Fibroblast of lung (primary cell): ENCODE data around the gene IQSEC2.

Source experiments
- CTCF ChIP-seq, 2 donors: IDR thresholded peaks in 1 of 2; conservative IDR thresholded peaks in 1 of 2; 1 replicate in 1 of 2; 2 replicates in 1 of 2; pipeline ENCODE4 v1.5.1; 2011 to 2012; ENCODE audit warnings: low read length in 2 of 2, control low read depth in 1 of 2, inconsistent platforms in 1 of 2, low read depth in 1 of 2, mild to moderate bottlenecking in 1 of 2
- EZH2 ChIP-seq: IDR thresholded peaks from 2 replicates; pipeline ENCODE4 v1.5.1; 2012; ENCODE audit warnings: low read length, control low read depth, mild to moderate bottlenecking; ENCODE audit errors: missing control alignments

- TF ChIP-seq EZH2 (no peak), CTCF (conservative IDR thresholded peaks at IDR 0.05 in 1 of 2, IDR thresholded peaks at IDR 0.05 in 1 of 2; ENCODE audit: low read depth in 1 of 2, low read length in 2 of 2) (no peak)
These were observed 6.2 kb upstream of the IQSEC2 start for GRCh38 chrX:53287493-53288138.
